CD8-positive, alpha-beta memory T cell (primary cell): Measurements from ENCODE around the gene OASL. TPM values are rescaled to one million over a fixed set of nuclear protein-coding genes. Genes with fewer than 3 reads are reported as not detected.

Source experiments
- CTCF ChIA-PET: fragments of 350-600 bp; sonication (Branson Sonifier 250); formaldehyde crosslinking; loops from one replicate; lab custom pipeline; 2021; ENCODE audit warnings: antibody characterized with exemption; lab: Charles Lee
- POLR2A ChIA-PET: fragments of 350-600 bp; sonication (Branson Sonifier 250); formaldehyde crosslinking; loops from one replicate; lab custom pipeline; 2021; ENCODE audit warnings: antibody characterized with exemption; lab: Charles Lee
- DNase-seq, 5 donors: peaks; one replicate each; pipeline versions ENCODE4 v3.0.0 to v3.0.0-alpha.2; 2020 to 2022; ENCODE audit warnings: mixed read lengths in 1 of 5
- H3K27ac ChIP-seq: one replicate; pipeline ENCODE4 v1.7.0; 2013; ENCODE audit warnings: low read depth, mild to moderate bottlenecking, low read length, moderate library complexity
- H3K27me3 ChIP-seq: 2 replicates; pipeline ENCODE4 v1.7.0; 2013; ENCODE audit warnings: low read length, mild to moderate bottlenecking; ENCODE audit not compliant: insufficient read depth, poor library complexity, severe bottlenecking
- H3K36me3 ChIP-seq: 2 replicates; pipeline ENCODE4 v1.7.0; 2013; ENCODE audit warnings: mild to moderate bottlenecking, low read length, moderate library complexity; ENCODE audit not compliant: insufficient read depth
- H3K4me1 ChIP-seq: 2 replicates; pipeline ENCODE4 v1.7.0; 2013; ENCODE audit warnings: mild to moderate bottlenecking, low read length, moderate library complexity; ENCODE audit not compliant: insufficient read depth
- H3K4me3 ChIP-seq: 2 replicates; pipeline ENCODE4 v1.7.0; 2013; ENCODE audit warnings: mild to moderate bottlenecking, low read length
- H3K9me3 ChIP-seq: 2 replicates; pipeline ENCODE4 v1.7.0; 2013; ENCODE audit warnings: mild to moderate bottlenecking, low read length
- H3K27ac Mint-ChIP-seq, 8 donors: one replicate each; pipeline ENCODE4 v1.8.0; 2020 to 2021; ENCODE audit warnings: mixed read lengths in 8 of 8, mild to moderate bottlenecking in 6 of 8, inconsistent platforms in 3 of 8, moderate library complexity in 3 of 8
- H3K27me3 Mint-ChIP-seq, 2 donors: one replicate each; pipeline ENCODE4 v1.8.0; 2020 to 2021; ENCODE audit warnings: mixed read lengths in 2 of 2, mild to moderate bottlenecking in 1 of 2, moderate library complexity in 1 of 2
- H3K36me3 Mint-ChIP-seq, 3 donors: one replicate each; pipeline ENCODE4 v1.8.0; 2020 to 2021; ENCODE audit warnings: mixed read lengths in 3 of 3, inconsistent platforms in 1 of 3, mild to moderate bottlenecking in 1 of 3
- H3K4me1 Mint-ChIP-seq, 3 donors: one replicate each; pipeline ENCODE4 v1.8.0; 2020 to 2021; ENCODE audit warnings: mixed read lengths in 3 of 3, inconsistent platforms in 1 of 3, mild to moderate bottlenecking in 1 of 3
- H3K4me3 Mint-ChIP-seq, 7 donors: one replicate each; pipeline ENCODE4 v1.8.0; 2020 to 2021; ENCODE audit warnings: mixed read lengths in 7 of 7, mild to moderate bottlenecking in 6 of 7, moderate library complexity in 4 of 7, inconsistent platforms in 2 of 7
- H3K9me3 Mint-ChIP-seq, 5 donors: one replicate each; pipeline ENCODE4 v1.8.0; 2020 to 2022; ENCODE audit warnings: mixed read lengths in 5 of 5, mild to moderate bottlenecking in 3 of 5, moderate library complexity in 2 of 5, inconsistent platforms in 1 of 5
- polyA plus RNA-seq: library from polyadenylated mRNA; unstranded; fragments of 300-500 nt; fragmentation: Illumina TruSeq; gene quantifications from one replicate; pipeline ENCODE4 v1.2.3, GENCODE V29; 2021
- total RNA-seq, 2 experiments: library from RNA; stranded (reverse); gene quantifications; one replicate each; pipeline ENCODE4 v1.2.3, GENCODE V29; 2021

Gene OASL
- total and polyA plus RNA-seq, 3 experiments from 2014 or later: 4.0 to 21.2 (median 4.3) TPM

GRCh38 chr12:120971299-120972180 lies 67.5 kb downstream of the OASL start:
- Histone ChIP-seq H3K9me3 (no peaks in the 10 kb centered on the region), H3K27ac (no peak overlapping the region), H3K4me3 (no peak overlapping the region), H3K36me3 (no peaks in the 10 kb centered on the region), H3K27me3 (no peaks in the 10 kb centered on the region), H3K4me1 (no peaks in the 10 kb centered on the region)
- peak in 2 of 5 donors; percentile 48 to 66 for DNase-seq
- Mint-ChIP-seq H3K4me3 (no peak overlapping the region), H3K36me3 (no peaks in the 10 kb centered on the region), H3K27ac (peak overlapping the region in 1 of 8 donors; percentile 20), H3K4me1 (peaks cover 0 to 4% (median 2%) of the 10 kb centered on the region in 3 donors), H3K27me3 (no peaks in the 10 kb centered on the region), H3K9me3 (no peaks in the 10 kb centered on the region)
- POLR2A ChIA-PET: no interaction called here
- CTCF ChIA-PET: interaction anchor here (0.5 to 2.6 kb wide), 37 partner anchors 8 to 786 kb away, joined by 3 to 29 read pairs (median 4); partner anchors contain the start of genes POP5 and UNC119B

- no peak overlapping the region for H3K27ac ChIP-seq
- Mint-ChIP-seq H3K9me3 (no peaks in the 10 kb centered on the region), H3K36me3 (no peaks in the 10 kb centered on the region), H3K27ac (peak overlapping the region in 2 of 8 donors; percentile 40 to 47), H3K27me3 (no peaks in the 10 kb centered on the region), H3K4me3 (no peak overlapping the region), H3K4me1 (peaks cover 0 to 4% (median 2%) of the 10 kb centered on the region in 3 donors)
- no peak for DNase-seq
- H3K9me3 ChIP-seq: no peaks in the 10 kb centered on the region
- H3K27me3 ChIP-seq: no peaks in the 10 kb centered on the region
- ChIA-PET POLR2A (no interaction called here), CTCF (interaction anchor here (1.2 to 2.5 kb wide), 2 partner anchors 7 to 63 kb away, joined by 3 to 10 read pairs; no protein-coding TSS in a partner anchor)
- no peaks in the 10 kb centered on the region for H3K36me3 ChIP-seq
- no peak overlapping the region for H3K4me3 ChIP-seq
- H3K4me1 ChIP-seq: no peaks in the 10 kb centered on the region
These were observed 68.7 kb downstream of the OASL start for GRCh38 chr12:120970310-120970709.

Other genes with a start within 250 kb of the OASL start
- 10 to 100 TPM; 34.9 to 35.6 TPM for gene SPPL3, start 134.9 kb downstream of the OASL start, total RNA-seq
- 33.1 TPM for gene SPPL3, start 134.9 kb downstream of the OASL start, polyA plus RNA-seq
- gene HNF1A, start 60.7 kb downstream of the OASL start, total RNA-seq: not detected
- not detected for gene HNF1A, start 60.7 kb downstream of the OASL start, polyA plus RNA-seq
- 10 to 100 TPM; 38.1 to 40.3 TPM for gene C12orf43, start 22.8 kb downstream of the OASL start, total RNA-seq
- 24.9 TPM for gene C12orf43, start 22.8 kb downstream of the OASL start, polyA plus RNA-seq
- 1 to 10 TPM; 4.3 to 4.5 TPM for gene P2RX7, start 93.6 kb upstream of the OASL start, total RNA-seq
- 9.2 TPM for gene P2RX7, start 93.6 kb upstream of the OASL start, polyA plus RNA-seq
- gene P2RX4, start 170.9 kb upstream of the OASL start, total RNA-seq: 10 to 100 TPM; 39.2 to 40.3 TPM
- 27.0 TPM for gene P2RX4, start 170.9 kb upstream of the OASL start, polyA plus RNA-seq